GM12878 (cell line): ENCODE data around the gene CIB4. TPM values are rescaled to one million over a fixed set of nuclear protein-coding genes. Genes with fewer than 3 reads are reported as not detected.
A peak's percentile ranks its signal among the peaks of the same experiment; 100 is the strongest.

ENCODE experiments used
- ATF3 ChIP-seq: IDR thresholded peaks from 2 replicates; pipeline ENCODE4 v1.6.1; 2011; ENCODE audit warnings: low read depth, mild to moderate bottlenecking, low read length, moderate library complexity, borderline replicate concordance; ENCODE audit errors: extremely low read depth
- CBX5 ChIP-seq: sonication (generic); IDR thresholded peaks from 2 replicates; pipeline ENCODE4 v1.6.1; 2016; ENCODE audit warnings: low read depth, moderate library complexity, mild to moderate bottlenecking, inconsistent platforms
- E2F8 ChIP-seq: fragments of 450-650 bp; IDR thresholded peaks from 2 replicates; pipeline ENCODE4 v1.6.1; 2018; ENCODE audit warnings: mild to moderate bottlenecking, low read depth, moderate library complexity; ENCODE audit not compliant: partially characterized antibody
- EZH2 ChIP-seq: IDR thresholded peaks from 2 replicates; pipeline ENCODE4 v1.6.1; 2012; ENCODE audit warnings: low read depth, mild to moderate bottlenecking, control low read depth, inconsistent platforms, low read length, borderline replicate concordance; ENCODE audit not compliant: control insufficient read depth
- FOXM1 ChIP-seq: IDR thresholded peaks from 2 replicates; pipeline ENCODE4 v1.6.1; 2012; ENCODE audit warnings: low read depth, mild to moderate bottlenecking, inconsistent platforms, low read length, moderate library complexity
- IKZF2 ChIP-seq, 2 experiments: fragments of 450-650 bp; IDR thresholded peaks; 2 replicates each; pipeline ENCODE4 v1.6.1; 2017; ENCODE audit warnings: mild to moderate bottlenecking in 2 of 2, moderate library complexity in 2 of 2
- JUNB ChIP-seq: IDR thresholded peaks from 2 replicates; pipeline ENCODE4 v1.6.1; 2016; ENCODE audit warnings: antibody characterized with exemption, mild to moderate bottlenecking
- MXI1 ChIP-seq: fragments of 150-350 bp; IDR thresholded peaks from 2 replicates; pipeline ENCODE4 v1.6.1; 2011; ENCODE audit warnings: low read depth, mild to moderate bottlenecking, inconsistent platforms, low read length, improper control_type of control experiment
- NFXL1 ChIP-seq: fragments of 450-650 bp; IDR thresholded peaks from 2 replicates; pipeline ENCODE4 v1.6.1; 2017; ENCODE audit warnings: antibody characterized with exemption, mild to moderate bottlenecking, borderline replicate concordance
- NR2C1 ChIP-seq: fragments of 450-650 bp; IDR thresholded peaks from 2 replicates; pipeline ENCODE4 v1.6.1; 2017; ENCODE audit warnings: antibody characterized with exemption, mild to moderate bottlenecking, moderate library complexity
- POLR2AphosphoS2 ChIP-seq: IDR thresholded peaks from 2 replicates; pipeline ENCODE4 v1.6.1; 2011; ENCODE audit warnings: low read depth, mild to moderate bottlenecking, low read length, improper control_type of control experiment, moderate library complexity
- SMC3 ChIP-seq: IDR thresholded peaks from 2 replicates; pipeline ENCODE4 v1.6.1; 2011; ENCODE audit warnings: low read length, improper control_type of control experiment, borderline replicate concordance
- YY1 ChIP-seq: IDR thresholded peaks from 2 replicates; pipeline ENCODE4 v1.6.1; 2011; ENCODE audit warnings: low read depth, mild to moderate bottlenecking, low read length
- ZBTB33 ChIP-seq: fragments of 450-650 bp; IDR thresholded peaks from 2 replicates; pipeline ENCODE4 v1.6.1; 2017; ENCODE audit warnings: mild to moderate bottlenecking
- ZNF622 ChIP-seq: fragments of 450-650 bp; IDR thresholded peaks from 2 replicates; pipeline ENCODE4 v1.6.1; 2017; ENCODE audit warnings: mild to moderate bottlenecking, inconsistent platforms
- polyA plus RNA-seq, 11 experiments: library from polyadenylated mRNA; depleted of rRNA in 4 of 11; unstranded in 6 of 11; stranded (reverse) in 5 of 11; fragments of >200 nt; fragmentation: Nextera tagmentation in 4 of 11; fragmentation: Illumina TruSeq in 1 of 11; extraction: Ambion mirVana in 4 of 11; extraction: Trizol in 1 of 11; gene quantifications; 1 replicate in 1 of 11; 2 replicates in 10 of 11; pipeline versions ENCODE4 v1.2.1 to v1.2.3, GENCODE V29; 2011 to 2016; ENCODE audit warnings: inconsistent platforms in 2 of 11, missing spikeins in 2 of 11, low read depth in 1 of 11
- total RNA-seq, 4 experiments: library from RNA; depleted of rRNA in 3 of 4; stranded (reverse); fragments of >200 nt in 3 of 4; fragmentation: Illumina TruSeq in 1 of 4; extraction: Trizol in 1 of 4; gene quantifications; 2 replicates each; pipeline versions ENCODE4 v1.2.1 to v1.2.3, GENCODE V29; 2013 to 2021

The CIB4 gene
- total and polyA plus RNA-seq, 10 of the 15 experiments (the other 5 are each of a cell fraction or from before 2014, with no cell fraction given): not detected

- TF ChIP-seq CBX5: no peak
- TF ChIP-seq SMC3: peak; percentile 78
- no peak for TF ChIP-seq JUNB
- TF ChIP-seq ZNF622: no peak
- TF ChIP-seq NR2C1: no peak
- TF ChIP-seq EZH2: no peak
- peak; percentile 17; the same call in 1 of the 2 replicates for TF ChIP-seq YY1
- TF ChIP-seq MXI1: no peak
- no peak for TF ChIP-seq E2F8
- no peak for TF ChIP-seq POLR2AphosphoS2
- TF ChIP-seq ZBTB33: no peak
- TF ChIP-seq ATF3: no peak
- TF ChIP-seq IKZF2 (IDR thresholded peaks at IDR 0.05): no peak
- no peak for TF ChIP-seq FOXM1
- no peak for TF ChIP-seq NFXL1
Measured at GRCh38 chr2:26605195-26605998, 35.8 kb downstream of the CIB4 start (continued).
